ENCODE data around the gene KPNA2. TPM values are rescaled to one million over a fixed set of nuclear protein-coding genes. Genes with fewer than 3 reads are reported as not detected.
"Not testable (repeated sequence)": the region's sequence is repeated elsewhere in the genome, so short reads cannot be mapped to it uniquely, and the experiment has no call there.

Gene KPNA2
- total RNA-seq, 3 donors from 2014 or later = 19.7 to 21.9 (median 20.5) TPM

DNA sequence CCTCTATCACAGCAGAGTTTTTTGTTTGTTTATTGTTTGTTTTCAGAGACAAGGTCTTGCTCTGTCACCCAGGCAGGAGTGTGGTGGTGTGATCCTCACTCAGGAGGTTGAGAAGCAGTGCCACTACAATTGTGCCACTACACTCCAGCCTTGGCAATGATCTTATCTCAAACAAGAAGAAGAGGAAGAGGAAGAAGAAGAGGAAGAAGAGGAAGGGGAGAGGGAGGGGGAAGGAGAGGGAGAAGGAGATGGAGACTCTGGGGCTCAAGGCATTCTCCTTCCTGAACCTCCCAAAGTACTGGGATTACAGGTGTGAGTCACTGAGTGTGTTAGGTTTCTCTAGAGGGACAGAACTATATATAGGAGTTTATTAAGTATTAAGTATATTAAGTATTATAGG, 22.1 kb upstream of the KPNA2 start:
- no peaks in the 10 kb centered on the region for H3K9me3 ChIP-seq
- no peak overlapping the region for H3K4me3 ChIP-seq
- no peaks in the 10 kb centered on the region for H3K4me1 ChIP-seq
- H3K27me3 ChIP-seq = no peaks in the 10 kb centered on the region
- H3K27ac ChIP-seq = no peak overlapping the region
- TF ChIP-seq POLR2AphosphoS5 (IDR thresholded peaks at IDR 0.05) = no peak
- TF ChIP-seq, protein P1, sequence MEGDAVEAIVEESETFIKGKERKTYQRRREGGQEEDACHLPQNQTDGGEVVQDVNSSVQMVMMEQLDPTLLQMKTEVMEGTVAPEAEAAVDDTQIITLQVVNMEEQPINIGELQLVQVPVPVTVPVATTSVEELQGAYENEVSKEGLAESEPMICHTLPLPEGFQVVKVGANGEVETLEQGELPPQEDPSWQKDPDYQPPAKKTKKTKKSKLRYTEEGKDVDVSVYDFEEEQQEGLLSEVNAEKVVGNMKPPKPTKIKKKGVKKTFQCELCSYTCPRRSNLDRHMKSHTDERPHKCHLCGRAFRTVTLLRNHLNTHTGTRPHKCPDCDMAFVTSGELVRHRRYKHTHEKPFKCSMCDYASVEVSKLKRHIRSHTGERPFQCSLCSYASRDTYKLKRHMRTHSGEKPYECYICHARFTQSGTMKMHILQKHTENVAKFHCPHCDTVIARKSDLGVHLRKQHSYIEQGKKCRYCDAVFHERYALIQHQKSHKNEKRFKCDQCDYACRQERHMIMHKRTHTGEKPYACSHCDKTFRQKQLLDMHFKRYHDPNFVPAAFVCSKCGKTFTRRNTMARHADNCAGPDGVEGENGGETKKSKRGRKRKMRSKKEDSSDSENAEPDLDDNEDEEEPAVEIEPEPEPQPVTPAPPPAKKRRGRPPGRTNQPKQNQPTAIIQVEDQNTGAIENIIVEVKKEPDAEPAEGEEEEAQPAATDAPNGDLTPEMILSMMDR (IDR thresholded peaks at IDR 0.05) = no peak
- TF ChIP-seq POLR2A (IDR thresholded peaks at IDR 0.05) = no peak
- intact Hi-C loops (cut with DNase I; ENCODE audit: low total_unique reads) = no loop called here
- DNase-seq (ENCODE audit: low spot score in 2 of 2) = no peak
- H3K36me3 ChIP-seq = no peaks in the 10 kb centered on the region

DNA sequence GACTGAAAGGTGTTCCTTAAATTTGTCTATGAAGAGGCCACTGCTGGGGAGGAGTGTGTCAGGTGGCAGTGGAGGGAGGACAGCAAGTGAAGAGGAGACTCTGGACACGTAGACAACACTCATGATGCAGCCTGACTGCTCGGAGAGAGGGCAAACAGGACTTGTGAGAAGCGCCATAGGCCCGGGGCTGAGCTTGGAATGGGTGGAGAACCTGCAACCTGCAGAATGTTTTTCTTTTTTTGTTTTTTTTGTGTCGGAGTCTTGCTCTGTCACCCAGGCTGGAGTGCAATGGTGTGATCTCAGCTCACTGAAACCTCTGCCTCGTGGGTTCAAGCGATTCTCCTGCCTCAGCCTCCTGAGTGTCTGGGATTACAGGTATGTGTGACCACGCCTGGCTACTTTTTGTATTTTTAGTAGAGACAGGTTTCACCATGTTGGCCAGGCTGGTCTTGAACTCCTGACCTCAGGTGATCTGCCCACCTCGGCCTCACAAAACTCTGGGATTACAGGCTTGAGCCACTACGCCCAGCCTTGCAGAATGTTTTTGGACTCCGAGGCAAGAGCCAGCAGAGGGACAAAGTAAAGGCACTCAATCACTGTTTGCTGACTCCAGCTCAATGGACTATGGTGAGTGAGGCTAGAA, 20.3 kb upstream of the KPNA2 start:
- no peaks in the 10 kb centered on the region for H3K9me3 ChIP-seq
- TF ChIP-seq POLR2AphosphoS5 (IDR thresholded peaks at IDR 0.05) (no peak), POLR2A (IDR thresholded peaks at IDR 0.05) (no peak)
- TF ChIP-seq, protein P1 (IDR thresholded peaks at IDR 0.05) = no peak
- H3K27ac ChIP-seq = no peak overlapping the region
- no peaks in the 10 kb centered on the region for H3K27me3 ChIP-seq
- no peaks in the 10 kb centered on the region for H3K36me3 ChIP-seq
- no peak overlapping the region for H3K4me3 ChIP-seq
- DNase-seq (ENCODE audit: low spot score in 2 of 2) = no peak
- H3K4me1 ChIP-seq = no peaks in the 10 kb centered on the region
- intact Hi-C loops (cut with DNase I; ENCODE audit: low total_unique reads) = no loop called here

DNA sequence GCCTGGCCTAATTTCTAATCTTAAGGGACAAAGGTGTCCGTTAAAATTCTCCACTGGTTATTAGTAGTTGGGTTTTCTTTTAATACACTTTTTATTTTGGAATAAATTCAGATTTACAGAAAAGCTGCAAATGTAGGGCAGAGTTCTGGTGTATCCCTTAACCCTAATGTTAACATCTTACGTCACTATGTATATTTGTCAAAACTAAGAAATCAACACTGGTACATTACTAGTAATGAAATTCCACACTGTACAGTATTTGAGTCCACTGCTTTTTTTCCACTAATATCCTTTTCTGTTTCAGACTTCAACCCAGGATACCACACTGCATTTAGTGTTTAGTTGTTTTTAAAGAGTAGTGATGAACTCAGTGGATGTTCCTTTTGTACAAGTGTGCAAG, 18.7 kb upstream of the KPNA2 start:
- no peak for DNase-seq (ENCODE audit: low spot score in 2 of 2)
- Histone ChIP-seq H3K27me3 (no peaks in the 10 kb centered on the region), H3K36me3 (no peaks in the 10 kb centered on the region), H3K4me3 (no peak overlapping the region), H3K9me3 (no peaks in the 10 kb centered on the region), H3K27ac (no peak overlapping the region), H3K4me1 (no peaks in the 10 kb centered on the region)
- intact Hi-C loops (cut with DNase I; ENCODE audit: low total_unique reads) = no loop called here
- TF ChIP-seq, protein P1 (IDR thresholded peaks at IDR 0.05) = no peak
- no peak for TF ChIP-seq POLR2AphosphoS5 (IDR thresholded peaks at IDR 0.05)
- no peak for TF ChIP-seq POLR2A (IDR thresholded peaks at IDR 0.05)

DNA sequence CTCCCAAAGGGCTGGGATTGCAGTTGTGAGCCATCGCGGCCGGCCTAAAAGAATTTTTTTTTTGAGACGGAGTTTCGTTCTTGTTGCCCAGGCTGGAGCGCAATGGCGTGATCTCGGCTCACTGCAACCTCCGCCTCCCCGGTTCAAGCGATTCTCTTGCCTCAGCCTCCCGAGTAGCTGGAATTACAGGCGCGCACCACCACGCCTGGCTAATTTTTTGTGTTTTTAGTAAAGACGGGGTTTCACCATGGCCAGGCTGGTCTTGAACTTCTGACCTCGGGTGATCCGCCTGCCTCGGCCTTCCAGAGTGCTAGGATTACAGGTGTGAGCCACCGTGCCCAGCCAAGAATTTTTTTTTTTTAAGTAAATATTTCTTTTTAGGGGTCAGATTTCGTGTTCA, 17.0 kb upstream of the KPNA2 start:
- H3K4me3 ChIP-seq; H3K27me3 ChIP-seq; H3K36me3 ChIP-seq; DNase-seq (ENCODE audit: low spot score in 2 of 2); H3K9me3 ChIP-seq; H3K4me1 ChIP-seq; H3K27ac ChIP-seq; intact Hi-C loops (cut with DNase I; ENCODE audit: low total_unique reads): not testable (repeated sequence)

DNA sequence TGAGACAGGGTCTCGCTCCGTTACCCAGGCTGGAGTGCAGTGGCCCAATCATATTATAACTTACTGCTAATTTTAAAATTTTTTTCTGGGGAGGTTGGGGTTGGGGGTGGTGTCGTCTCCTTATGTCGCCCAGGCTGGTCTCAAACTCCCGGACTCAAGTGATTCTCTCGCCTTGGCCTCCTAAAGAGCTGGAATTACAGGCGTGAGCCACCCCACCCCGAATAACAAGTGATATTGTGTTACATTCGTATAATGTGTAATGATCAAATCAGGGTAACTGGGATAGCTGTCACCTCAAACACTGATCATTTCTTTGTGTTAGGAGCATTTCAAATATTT, 16.2 kb upstream of the KPNA2 start:
- Histone ChIP-seq H3K36me3 (no peaks in the 10 kb centered on the region), H3K4me1 (no peaks in the 10 kb centered on the region), H3K4me3 (peak overlapping the region in 2 of 3 donors; percentile 65 to 74), H3K9me3 (no peaks in the 10 kb centered on the region), H3K27me3 (no peaks in the 10 kb centered on the region), H3K27ac (peak overlapping the region in 1 of 2 donors; percentile 81)
- intact Hi-C loops (cut with DNase I; ENCODE audit: low total_unique reads) = no loop called here
- no peak for DNase-seq (ENCODE audit: low spot score in 2 of 2)
- no peak for TF ChIP-seq POLR2A (IDR thresholded peaks at IDR 0.05)
- no peak for TF ChIP-seq POLR2AphosphoS5 (IDR thresholded peaks at IDR 0.05)
- TF ChIP-seq, protein P1 (IDR thresholded peaks at IDR 0.05) = no peak

Data from breast epithelium (tissue), 4 donors.